B cell (primary cell): ENCODE results near the gene CALHM4. TPM values are rescaled to one million over a fixed set of nuclear protein-coding genes. Genes with fewer than 3 reads are reported as not detected.

ENCODE experiments used
- ATAC-seq: fragments of 200-7000 bp; cut with Tn5 transposase; one replicate; pipeline ENCODE4 v1.10.0; 2021; ENCODE audit warnings: low read depth, mild to moderate bottlenecking, moderate number of reproducible peaks, moderate library complexity
- CTCF ChIA-PET: fragments of 350-600 bp; sonication (Branson Sonifier 250); formaldehyde crosslinking; loops from one replicate; lab custom pipeline; 2021; ENCODE audit warnings: antibody characterized with exemption, inconsistent platforms; lab: Charles Lee
- POLR2A ChIA-PET: fragments of 350-600 bp; sonication (Branson Sonifier 250); formaldehyde crosslinking; loops from one replicate; lab custom pipeline; 2021; ENCODE audit warnings: antibody characterized with exemption; lab: Charles Lee
- DNase-seq: peaks from one replicate; pipeline ENCODE4 v3.0.0; 2013
- H2AFZ ChIP-seq: 2 replicates; pipeline ENCODE4 v1.6.1; 2012; ENCODE audit warnings: mild to moderate bottlenecking, low read depth, low read length; ENCODE audit not compliant: insufficient read depth, poor library complexity, severe bottlenecking
- H3K27ac ChIP-seq, 2 donors: 1 replicate in 1 of 2; 2 replicates in 1 of 2; pipeline ENCODE4 v1.5.1; 2012 to 2013; ENCODE audit warnings: low read length in 2 of 2, mild to moderate bottlenecking in 2 of 2, moderate library complexity in 1 of 2
- H3K27me3 ChIP-seq, 4 experiments: fragments of 200-600 bp in 1 of 4; sonication (generic) in 1 of 4; replicated peaks in 1 of 4; 1 replicate in 2 of 4; 2 replicates in 2 of 4; pipeline versions ENCODE4 v1.6.1 to v1.7.0; 2013 to 2016; ENCODE audit warnings: low read length in 3 of 4, mild to moderate bottlenecking in 2 of 4, mixed read lengths in 1 of 4, moderate library complexity in 1 of 4; ENCODE audit not compliant: insufficient read depth in 4 of 4, control insufficient read depth in 3 of 4; ENCODE audit errors: control extremely low read depth in 1 of 4
- H3K36me3 ChIP-seq, 2 experiments: replicated peaks in 1 of 2; 1 replicate in 1 of 2; 2 replicates in 1 of 2; pipeline versions ENCODE4 v1.6.1 to v1.7.1; 2013; ENCODE audit warnings: low read length in 1 of 2; ENCODE audit not compliant: insufficient read depth in 2 of 2, control insufficient read depth in 1 of 2; ENCODE audit errors: control extremely low read depth in 1 of 2, extremely low read depth in 1 of 2
- H3K4me1 ChIP-seq, 2 donors: fragments of 200-600 bp in 1 of 2; sonication (generic) in 1 of 2; 1 replicate in 1 of 2; 2 replicates in 1 of 2; pipeline versions ENCODE4 v1.5.1 to v1.6.1; 2013 to 2017; ENCODE audit warnings: low read length in 2 of 2; ENCODE audit not compliant: control insufficient read depth in 2 of 2, insufficient read depth in 2 of 2
- H3K4me2 ChIP-seq: replicated peaks from 2 replicates; pipeline ENCODE3; 2012; ENCODE audit warnings: mild to moderate bottlenecking, low read depth, low read length; ENCODE audit not compliant: poor library complexity, severe bottlenecking
- H3K4me3 ChIP-seq, 5 experiments: fragments of 200-600 bp in 1 of 5; sonication (generic) in 1 of 5; 1 replicate in 3 of 5; 2 replicates in 2 of 5; pipeline versions ENCODE4 v1.5.1 to v1.7.0; 2011 to 2016; ENCODE audit warnings: low read length in 4 of 5, mild to moderate bottlenecking in 4 of 5, low read depth in 2 of 5, control low read depth in 1 of 5, moderate library complexity in 1 of 5; ENCODE audit not compliant: insufficient read depth in 1 of 5; ENCODE audit errors: control extremely low read depth in 1 of 5, extremely low read depth in 1 of 5
- H3K79me2 ChIP-seq: fragments of 200-600 bp; sonication (generic); one replicate; pipeline ENCODE4 v1.6.0; 2016; ENCODE audit warnings: low read length; ENCODE audit not compliant: control insufficient read depth, insufficient read depth
- H3K9ac ChIP-seq: fragments of 200-600 bp; sonication (generic); 2 replicates; pipeline ENCODE4 v1.6.1; 2017; ENCODE audit warnings: mild to moderate bottlenecking, low read length, moderate library complexity
- H3K9me3 ChIP-seq, 3 donors: one replicate each; pipeline versions ENCODE4 v1.6.1 to v1.7.1; 2013; ENCODE audit warnings: low read length in 2 of 3; ENCODE audit not compliant: control insufficient read depth in 2 of 3, insufficient read depth in 1 of 3; ENCODE audit errors: control extremely low read depth in 1 of 3
- H4K20me1 ChIP-seq: 2 replicates; pipeline ENCODE4 v1.6.0; 2012; ENCODE audit warnings: mild to moderate bottlenecking, low read length; ENCODE audit not compliant: insufficient read depth, control insufficient read depth, poor library complexity, severe bottlenecking
- H3K27ac Mint-ChIP-seq: one replicate; pipeline ENCODE4 v1.8.0; 2021; ENCODE audit warnings: mixed read lengths
- H3K27me3 Mint-ChIP-seq: one replicate; pipeline ENCODE4 v1.8.0; 2021; ENCODE audit warnings: mixed read lengths
- H3K4me1 Mint-ChIP-seq: one replicate; pipeline ENCODE4 v1.8.0; 2021; ENCODE audit warnings: mixed read lengths
- H3K4me3 Mint-ChIP-seq: one replicate; pipeline ENCODE4 v1.8.0; 2021; ENCODE audit warnings: mixed read lengths
- H3K9me3 Mint-ChIP-seq: one replicate; pipeline ENCODE4 v1.8.0; 2022; ENCODE audit warnings: mixed read lengths; ENCODE audit not compliant: insufficient read depth
- CTCF ChIP-seq: fragments of 200-600 bp; IDR thresholded peaks from one replicate; pipeline ENCODE4 v1.8.0; 2022; ENCODE audit warnings: antibody characterized with exemption, mild to moderate bottlenecking
- EZH2 ChIP-seq: IDR thresholded peaks from 2 replicates; pipeline ENCODE4 v1.6.1; 2012; ENCODE audit warnings: borderline replicate concordance, low read depth, mild to moderate bottlenecking, moderate library complexity, low read length; ENCODE audit not compliant: insufficient read depth, poor library complexity, severe bottlenecking
- WGBS: methylation state at CpG from one replicate; pipeline ENCODE4 v1.1.5; 2013; ENCODE audit warnings: missing lambda C conversion rate; ENCODE audit not compliant: insufficient coverage; 5-methylcytosine and 5-hydroxymethylcytosine counted together
- intact Hi-C: fragments of 100-400 bp; cut with micrococcal nuclease; formaldehyde crosslinking; loops from one replicate; pipeline ENCODE4 v1.10.0; 2022
- polyA plus RNA-seq: library from polyadenylated mRNA; depleted of rRNA; stranded (reverse); fragments of >200 nt; gene quantifications from 2 replicates; pipeline ENCODE4 v1.2.3, GENCODE V29; 2012
- total RNA-seq, 2 donors: library from RNA; stranded (reverse); fragments of 120-200 nt in 1 of 2; gene quantifications; 1 replicate in 1 of 2; 2 replicates in 1 of 2; pipeline versions ENCODE4 v1.2.3 to v1.2.4, GENCODE V29; 2013 to 2022

CALHM4 gene
- total and polyA plus RNA-seq, 2 donors (not counting 1 experiment from before 2014, with no cell fraction given): not detected

- CTCF ChIA-PET: no interaction called here
- intact Hi-C loops: no loop called here
- Mint-ChIP-seq H3K4me1 (no peaks in the 10 kb centered on the region), H3K4me3 (no peak overlapping the region), H3K27ac (no peak overlapping the region), H3K9me3 (peaks cover 5% of the 10 kb centered on the region), H3K27me3 (no peaks in the 10 kb centered on the region)
- no peaks in the 10 kb centered on the region for H3K4me1 ChIP-seq
- H2AFZ ChIP-seq: no peak overlapping the region
- no peak overlapping the region for H3K9ac ChIP-seq
- no peaks in the 10 kb centered on the region for H3K79me2 ChIP-seq
- no peaks in the 10 kb centered on the region for H3K27me3 ChIP-seq
- H3K4me3 ChIP-seq: no peak overlapping the region
- no peaks in the 10 kb centered on the region for H4K20me1 ChIP-seq
- H3K9me3 ChIP-seq: peaks cover 0 to 2% (median 0%) of the 10 kb centered on the region in 3 donors
- POLR2A ChIA-PET: no interaction called here
- ATAC-seq (no peak), DNase-seq (no peak)
- no peak for TF ChIP-seq EZH2
- TF ChIP-seq CTCF: no peak
- WGBS: 93% methylated on average over 3 of the region's 4 CpGs
- no peak overlapping the region for H3K4me2 ChIP-seq
- no peak overlapping the region for H3K27ac ChIP-seq
- H3K36me3 ChIP-seq: peaks cover 0 to 3% of the 10 kb centered on the region in 2 experiments
Observed at GRCh38 chr6:116605935-116606334, 52.4 kb downstream of the CALHM4 start.

Other genes with a start within 250 kb of the CALHM4 start
- gene DSE, start 182.8 kb upstream of the CALHM4 start, total RNA-seq: 8.6 and 12.0 TPM in 2 replicates
- gene DSE, start 182.8 kb upstream of the CALHM4 start, polyA plus RNA-seq: 8.3 and 14.0 TPM in 2 replicates
- 29.6 and 30.6 TPM in 2 replicates for gene CALHM6, start 92.4 kb upstream of the CALHM4 start, total RNA-seq
- 63.8 and 68.4 TPM in 2 replicates for gene CALHM6, start 92.4 kb upstream of the CALHM4 start, polyA plus RNA-seq
- not detected in 2 replicates for gene CALHM5, start 42.1 kb upstream of the CALHM4 start, total RNA-seq
- not detected in 2 replicates for gene CALHM5, start 42.1 kb upstream of the CALHM4 start, polyA plus RNA-seq
- gene TRAPPC3L, start 8.1 kb upstream of the CALHM4 start, total RNA-seq: not detected in 2 replicates
- not detected in 2 replicates for gene TRAPPC3L, start 8.1 kb upstream of the CALHM4 start, polyA plus RNA-seq
- 21.8 and 22.4 TPM in 2 replicates for gene RWDD1, start 17.8 kb downstream of the CALHM4 start, total RNA-seq
- 18.0 and 26.7 TPM in 2 replicates for gene RWDD1, start 17.8 kb downstream of the CALHM4 start, polyA plus RNA-seq
- 0.69 and 0.83 TPM in 2 replicates for gene RSPH4A, start 62.7 kb downstream of the CALHM4 start, total RNA-seq
- gene RSPH4A, start 62.7 kb downstream of the CALHM4 start, polyA plus RNA-seq: 0.25 and 0.43 TPM in 2 replicates
- gene ZUP1, start 115.0 kb downstream of the CALHM4 start, total RNA-seq: 17.1 and 18.4 TPM in 2 replicates
- 6.4 and 12.0 TPM in 2 replicates for gene ZUP1, start 115.0 kb downstream of the CALHM4 start, polyA plus RNA-seq
- gene KPNA5, start 127.5 kb downstream of the CALHM4 start, total RNA-seq: 41.7 and 42.9 TPM in 2 replicates
- 6.9 and 11.5 TPM in 2 replicates for gene KPNA5, start 127.5 kb downstream of the CALHM4 start, polyA plus RNA-seq
- gene FAM162B, start 212.0 kb downstream of the CALHM4 start, total RNA-seq: not detected in 2 replicates
- gene FAM162B, start 212.0 kb downstream of the CALHM4 start, polyA plus RNA-seq: not detected in 2 replicates